KMS-11 (cell line): Measurements from ENCODE around the gene KPNA6.
"Not testable (repeated sequence)": the region's sequence is repeated elsewhere in the genome, so short reads cannot be mapped to it uniquely, and the experiment has no call there.

Source experiments
- H2AFZ ChIP-seq: fragments of 200-600 bp; sonication (generic); 2 replicates; pipeline ENCODE4 v1.6.1; 2016; ENCODE audit warnings: antibody characterized with exemption, mixed run types, low read depth
- H3K27ac ChIP-seq: fragments of 200-600 bp; sonication (generic); 2 replicates; pipeline ENCODE4 v1.6.1; 2016; ENCODE audit warnings: mild to moderate bottlenecking, mixed run types
- H3K27me3 ChIP-seq: fragments of 200-600 bp; sonication (generic); 2 replicates; pipeline ENCODE4 v1.6.1; 2017; ENCODE audit warnings: mild to moderate bottlenecking, low read depth, mixed run types, moderate library complexity; ENCODE audit not compliant: insufficient read depth
- H3K36me3 ChIP-seq: fragments of 200-600 bp; sonication (generic); 2 replicates; pipeline ENCODE4 v1.6.1; 2017; ENCODE audit warnings: mild to moderate bottlenecking, mixed run types; ENCODE audit not compliant: insufficient read depth
- H3K4me1 ChIP-seq: fragments of 200-600 bp; sonication (generic); 2 replicates; pipeline ENCODE4 v1.6.1; 2016; ENCODE audit warnings: mild to moderate bottlenecking, low read depth, mixed run types; ENCODE audit not compliant: poor library complexity, severe bottlenecking
- H3K4me2 ChIP-seq: fragments of 200-600 bp; sonication (generic); 2 replicates; pipeline ENCODE4 v1.7.0; 2016; ENCODE audit warnings: mild to moderate bottlenecking, mixed run types
- H3K4me3 ChIP-seq: fragments of 200-600 bp; sonication (generic); IDR thresholded peaks from 2 replicates; pipeline ENCODE4 v1.6.1; 2017; ENCODE audit warnings: low read depth, low read length, mixed read lengths; ENCODE audit not compliant: insufficient read depth
- H3K79me2 ChIP-seq: fragments of 200-600 bp; sonication (generic); 2 replicates; pipeline ENCODE4 v1.6.1; 2016; ENCODE audit warnings: low read depth, mixed run types; ENCODE audit not compliant: insufficient read depth
- H3K9ac ChIP-seq: fragments of 200-600 bp; sonication (generic); 2 replicates; pipeline ENCODE4 v1.6.1; 2016; ENCODE audit warnings: mild to moderate bottlenecking, mixed run types
- H4K20me1 ChIP-seq: fragments of 200-600 bp; sonication (generic); 2 replicates; pipeline ENCODE4 v1.6.1; 2016; ENCODE audit warnings: mild to moderate bottlenecking, mixed run types; ENCODE audit not compliant: insufficient read depth
- CTCF ChIP-seq: fragments of 200-600 bp; sonication (generic); conservative IDR thresholded peaks from 2 replicates; pipeline ENCODE4 v1.6.1; 2017; ENCODE audit warnings: low read depth, mild to moderate bottlenecking, antibody characterized with exemption, low read length, moderate library complexity, mixed read lengths

KPNA6 gene

GRCh38 chr1:32107742-32108661, at the start of gene KPNA6:
Gene KPNA6 (plus strand): TSS chr1:32108056. CDS start chr1:32108131, 75 bp downstream.
- Histone ChIP-seq H3K4me3 (peak within 1 kb of the TSS; percentile 81), H3K79me2 (peaks cover 53% of the 10 kb centered on the region), H2AFZ (peak within 1 kb of the TSS; percentile 77), H3K27ac (peak within 1 kb of the TSS; percentile 77), H3K4me1 (peaks cover 34% of the 10 kb centered on the region), H3K27me3 (no peaks in the 10 kb centered on the region), H3K4me2 (peak within 1 kb of the TSS; percentile 92), H3K9ac (peak within 1 kb of the TSS; percentile 73), H4K20me1 (peaks cover 4% of the 10 kb centered on the region; the same call in 1 of the 2 replicates), H3K36me3 (no peaks in the 10 kb centered on the region)
- TF ChIP-seq CTCF: no peak

- H3K27ac ChIP-seq: peak overlapping the region; percentile 61; the same call in 1 of the 2 replicates
- H3K4me1 ChIP-seq: peaks cover 73% of the 10 kb centered on the region
- no peak for TF ChIP-seq CTCF
- H2AFZ ChIP-seq: no peak overlapping the region
- no peaks in the 10 kb centered on the region for H3K27me3 ChIP-seq
- no peaks in the 10 kb centered on the region for H3K36me3 ChIP-seq
- H3K9ac ChIP-seq: no peak overlapping the region
- H4K20me1 ChIP-seq: no peaks in the 10 kb centered on the region
- no peaks in the 10 kb centered on the region for H3K79me2 ChIP-seq
- no peak overlapping the region for H3K4me3 ChIP-seq
- no peak overlapping the region for H3K4me2 ChIP-seq
Measured at GRCh38 chr1:32060914-32061313, 46.9 kb upstream of the KPNA6 start.

- TF ChIP-seq CTCF: no peak
- Histone ChIP-seq H2AFZ (no peak overlapping the region), H4K20me1 (no peaks in the 10 kb centered on the region), H3K9ac (no peak overlapping the region), H3K79me2 (no peaks in the 10 kb centered on the region), H3K27ac (peak overlapping the region; percentile 20; the same call in 1 of the 2 replicates), H3K27me3 (no peaks in the 10 kb centered on the region), H3K4me3 (no peak overlapping the region), H3K4me1 (peaks cover 66% of the 10 kb centered on the region), H3K36me3 (no peaks in the 10 kb centered on the region), H3K4me2 (no peak overlapping the region)
Measured at GRCh38 chr1:32062867-32063230, 45.0 kb upstream of the KPNA6 start.

GRCh38 chr1:32063261-32063681, 44.6 kb upstream of the KPNA6 start:
- Histone ChIP-seq H2AFZ (no peak overlapping the region), H3K27me3 (no peaks in the 10 kb centered on the region), H3K4me3 (no peak overlapping the region), H4K20me1 (no peaks in the 10 kb centered on the region), H3K9ac (no peak overlapping the region), H3K27ac (peak overlapping the region; percentile 20; the same call in 1 of the 2 replicates), H3K4me1 (peaks cover 62% of the 10 kb centered on the region), H3K4me2 (no peak overlapping the region), H3K79me2 (no peaks in the 10 kb centered on the region), H3K36me3 (no peaks in the 10 kb centered on the region)
- peak; percentile 80 for TF ChIP-seq CTCF

GRCh38 chr1:32065613-32066488, 42.0 kb upstream of the KPNA6 start:
- peaks cover 36% of the 10 kb centered on the region for H3K4me1 ChIP-seq
- H4K20me1 ChIP-seq, H3K4me3 ChIP-seq, H3K27ac ChIP-seq, H3K79me2 ChIP-seq, H3K27me3 ChIP-seq, H3K4me2 ChIP-seq, H3K9ac ChIP-seq, H3K36me3 ChIP-seq, H2AFZ ChIP-seq: not testable (repeated sequence)
